ENCODE measurements around the gene FAM111A. TPM values are rescaled to one million over a fixed set of nuclear protein-coding genes. Genes with fewer than 3 reads are reported as not detected.

FAM111A gene
- total RNA-seq, 2 donors from 2014 or later: 11.4 to 34.2 TPM

GRCh38 chr11:59175091-59175501, 32.4 kb downstream of the FAM111A start:
- H3K4me1 ChIP-seq (ENCODE audit: control insufficient read depth, insufficient read depth, low read length): peaks cover 5% of the 10 kb centered on the region
- peak overlapping the region; percentile 7 for H3K4me3 Mint-ChIP-seq
- H3K27me3 Mint-ChIP-seq (ENCODE audit: insufficient read depth): no peaks in the 10 kb centered on the region
- H3K4me1 Mint-ChIP-seq: peaks cover 22% of the 10 kb centered on the region
- no peak for DNase-seq
- WGBS, 2 experiments (ENCODE audit: insufficient coverage in 1 of 2, insufficient read length in 1 of 2): 43 to 70% methylated on average over 4 of the region's 4 CpGs
- H3K36me3 Mint-ChIP-seq (ENCODE audit: low read depth): peaks cover 9% of the 10 kb centered on the region
- peaks cover 18% of the 10 kb centered on the region for H3K9me3 ChIP-seq (ENCODE audit: control insufficient read depth, low read length)
- H3K36me3 ChIP-seq (ENCODE audit: control insufficient read depth, insufficient read depth, low read length): peaks cover 20% of the 10 kb centered on the region
- H3K27ac ChIP-seq (ENCODE audit: low read depth, low read length): peak overlapping the region; percentile 98
- TF ChIP-seq CTCF (conservative IDR thresholded peaks at IDR 0.05): no peak
- H3K9me3 Mint-ChIP-seq: no peaks in the 10 kb centered on the region
- no peaks in the 10 kb centered on the region for H3K27me3 ChIP-seq (ENCODE audit: control insufficient read depth, insufficient read depth, low read length, poor library complexity, severe bottlenecking)
- H3K27ac Mint-ChIP-seq: no peak overlapping the region
- peak overlapping the region; percentile 88 for H3K4me3 ChIP-seq (ENCODE audit: low read length)
- no peak overlapping the region for H3K9ac ChIP-seq (ENCODE audit: extremely low read depth, low read length, poor library complexity, severe bottlenecking)

- WGBS, 2 experiments (ENCODE audit: insufficient coverage in 1 of 2, insufficient read length in 1 of 2): 96 to 100% methylated on average over 6 to 7 of the region's 7 CpGs
- H3K4me1 ChIP-seq (ENCODE audit: control insufficient read depth, insufficient read depth, low read length): peaks cover 5% of the 10 kb centered on the region
- peaks cover 22% of the 10 kb centered on the region for H3K4me1 Mint-ChIP-seq
Measured at GRCh38 chr11:59176330-59176729, 33.7 kb downstream of the FAM111A start.

GRCh38 chr11:59178402-59178801, 35.7 kb downstream of the FAM111A start:
- Histone ChIP-seq H3K4me3 (ENCODE audit: low read length) (no peak overlapping the region), H3K27ac (ENCODE audit: low read depth, low read length) (no peak overlapping the region), H3K36me3 (ENCODE audit: control insufficient read depth, insufficient read depth, low read length) (peaks cover 44% of the 10 kb centered on the region), H3K27me3 (ENCODE audit: control insufficient read depth, insufficient read depth, low read length, poor library complexity, severe bottlenecking) (no peaks in the 10 kb centered on the region), H3K9me3 (ENCODE audit: control insufficient read depth, low read length) (peaks cover 18% of the 10 kb centered on the region), H3K4me1 (ENCODE audit: control insufficient read depth, insufficient read depth, low read length) (peaks cover 5% of the 10 kb centered on the region), H3K9ac (ENCODE audit: extremely low read depth, low read length, poor library complexity, severe bottlenecking) (no peak overlapping the region)
- Mint-ChIP-seq H3K36me3 (ENCODE audit: low read depth) (peaks cover 22% of the 10 kb centered on the region), H3K9me3 (no peaks in the 10 kb centered on the region), H3K4me3 (no peak overlapping the region), H3K27ac (no peak overlapping the region), H3K4me1 (peaks cover 22% of the 10 kb centered on the region), H3K27me3 (ENCODE audit: insufficient read depth) (no peaks in the 10 kb centered on the region)
- no peak for DNase-seq
- no peak for TF ChIP-seq CTCF (conservative IDR thresholded peaks at IDR 0.05)

More at GRCh38 chr11:59176330-59176729, 33.7 kb downstream of the FAM111A start:
- no peak overlapping the region for H3K4me3 Mint-ChIP-seq
- Histone ChIP-seq H3K27ac (ENCODE audit: low read depth, low read length) (peak overlapping the region; percentile 98), H3K9me3 (ENCODE audit: control insufficient read depth, low read length) (peaks cover 18% of the 10 kb centered on the region), H3K4me3 (ENCODE audit: low read length) (no peak overlapping the region), H3K36me3 (ENCODE audit: control insufficient read depth, insufficient read depth, low read length) (peaks cover 24% of the 10 kb centered on the region), H3K9ac (ENCODE audit: extremely low read depth, low read length, poor library complexity, severe bottlenecking) (no peak overlapping the region), H3K27me3 (ENCODE audit: control insufficient read depth, insufficient read depth, low read length, poor library complexity, severe bottlenecking) (no peaks in the 10 kb centered on the region)
- no peak overlapping the region for H3K27ac Mint-ChIP-seq
- H3K9me3 Mint-ChIP-seq: no peaks in the 10 kb centered on the region
- no peak for TF ChIP-seq CTCF (conservative IDR thresholded peaks at IDR 0.05)
- H3K27me3 Mint-ChIP-seq (ENCODE audit: insufficient read depth): no peaks in the 10 kb centered on the region
- H3K36me3 Mint-ChIP-seq (ENCODE audit: low read depth): peaks cover 9% of the 10 kb centered on the region
- DNase-seq: no peak

Data from endodermal cell (in vitro differentiated cells).